Body of pancreas (tissue), 4 donors: ENCODE data around the gene ASXL1. TPM values are rescaled to one million over a fixed set of nuclear protein-coding genes. Genes with fewer than 3 reads are reported as not detected.

Source experiments
- ATAC-seq: fragments of 150-250 bp; one replicate; pipeline ENCODE4 v1.9.1; 2016
- DNase-seq, 4 donors: peaks; one replicate each; pipeline ENCODE4 v3.0.0-alpha.2; 2019
- H3K27ac ChIP-seq, 4 donors: fragments of 200-600 bp; sonication (generic); 1 replicate in 3 of 4; 2 replicates in 1 of 4; pipeline versions ENCODE4 v1.5.1 to v1.6.1; 2016 to 2019; ENCODE audit warnings: mild to moderate bottlenecking in 1 of 4, mixed read lengths in 1 of 4, moderate library complexity in 1 of 4
- H3K27me3 ChIP-seq, 2 donors: fragments of 200-600 bp; sonication (generic); one replicate each; pipeline ENCODE4 v1.6.0; 2016; ENCODE audit warnings: mild to moderate bottlenecking in 1 of 2
- H3K36me3 ChIP-seq, 2 donors: fragments of 200-600 bp; sonication (generic); replicated peaks in 1 of 2; 2 replicates each; pipeline ENCODE4 v1.5.1; 2016; ENCODE audit warnings: low read depth in 2 of 2; ENCODE audit not compliant: insufficient read depth in 1 of 2
- H3K4me1 ChIP-seq: fragments of 200-600 bp; sonication (generic); one replicate; pipeline ENCODE4 v1.6.0; 2016
- H3K4me3 ChIP-seq, 2 donors: fragments of 200-600 bp; sonication (generic); 1 replicate in 1 of 2; 2 replicates in 1 of 2; pipeline ENCODE4 v1.5.1; 2016 to 2019
- H3K9me3 ChIP-seq, 3 donors: fragments of 200-600 bp; sonication (generic); 1 replicate in 2 of 3; 2 replicates in 1 of 3; pipeline ENCODE4 v1.5.1; 2016
- POLR2A ChIP-seq, 3 donors: fragments of 450-650 bp; IDR thresholded peaks; one replicate each; pipeline ENCODE4 v1.6.1; 2016; ENCODE audit warnings: antibody characterized with exemption in 3 of 3, mild to moderate bottlenecking in 2 of 3
- WGBS, 2 donors: methylation state at CpG; one replicate each; pipeline ENCODE4 v1.1.5; 2017; 5-methylcytosine and 5-hydroxymethylcytosine counted together
- intact Hi-C: fragments of 100-400 bp; cut with DNase I; formaldehyde crosslinking; loops from one replicate; pipeline ENCODE4 v1.15.1; 2023
- total RNA-seq, 2 donors: library from RNA; depleted of rRNA; stranded (reverse); fragments of >200 nt; gene quantifications; one replicate each; pipeline ENCODE4 v1.1.0, GENCODE V29; 2016
- TF ChIP-seq, protein P1 (sequence below), 7 experiments: fragments of 450-650 bp in 4 of 7; fragments of 200-600 bp in 3 of 7; sonication (generic) in 3 of 7; IDR thresholded peaks; one replicate each; pipeline ENCODE4 v1.5.1; 2016 to 2019; ENCODE audit warnings: antibody characterized with exemption in 7 of 7

ASXL1 gene
- total RNA-seq, 2 donors from 2014 or later, result 57.9 to 102 TPM

DNA sequence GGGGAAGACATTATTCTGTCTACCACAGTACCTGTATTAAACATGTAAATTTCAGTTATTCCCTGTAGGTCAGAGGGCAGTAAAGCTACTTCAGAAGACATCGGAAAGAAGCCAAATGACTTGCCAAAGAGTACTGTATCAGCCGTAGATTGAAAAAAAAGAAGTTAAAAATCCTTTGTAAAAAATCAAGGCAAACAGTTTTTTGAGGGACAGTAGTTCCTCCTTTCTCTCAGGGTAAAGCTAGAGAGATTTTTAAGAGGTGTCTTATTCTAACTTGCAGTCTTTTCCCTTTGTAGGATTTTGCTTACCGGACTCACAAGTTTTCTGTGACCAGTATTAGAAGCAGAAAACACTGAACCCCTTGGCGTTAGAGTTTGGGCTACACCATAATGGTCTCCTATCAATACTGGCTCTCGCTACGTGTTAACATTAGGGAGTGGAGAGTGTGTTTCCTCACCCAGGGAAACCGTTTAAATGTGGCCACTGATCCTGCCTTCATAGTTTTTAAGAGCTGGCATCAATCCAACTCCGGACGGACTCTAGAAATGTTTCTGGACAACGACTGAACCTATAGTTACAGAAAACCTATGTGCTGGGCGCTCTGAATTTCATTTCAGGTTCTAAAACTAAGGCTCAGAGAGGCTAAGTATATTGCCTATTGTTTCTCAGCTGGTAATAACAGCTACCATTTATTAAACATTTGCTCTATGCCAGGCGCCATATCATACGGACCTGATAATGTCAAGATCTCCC lies 1.3 kb upstream of the ASXL1 start:
- DNase-seq (peak in 2 of 4 donors; percentile 25 to 29), ATAC-seq (no peak)
- Histone ChIP-seq H3K36me3 (no peaks in the 10 kb centered on the region), H3K9me3 (no peaks in the 10 kb centered on the region), H3K4me1 (peaks cover 51% of the 10 kb centered on the region), H3K27me3 (no peaks in the 10 kb centered on the region), H3K27ac (peak overlapping the region; percentile 74 to 97 (median 96)), H3K4me3 (no peak overlapping the region)
- TF ChIP-seq, protein P1, sequence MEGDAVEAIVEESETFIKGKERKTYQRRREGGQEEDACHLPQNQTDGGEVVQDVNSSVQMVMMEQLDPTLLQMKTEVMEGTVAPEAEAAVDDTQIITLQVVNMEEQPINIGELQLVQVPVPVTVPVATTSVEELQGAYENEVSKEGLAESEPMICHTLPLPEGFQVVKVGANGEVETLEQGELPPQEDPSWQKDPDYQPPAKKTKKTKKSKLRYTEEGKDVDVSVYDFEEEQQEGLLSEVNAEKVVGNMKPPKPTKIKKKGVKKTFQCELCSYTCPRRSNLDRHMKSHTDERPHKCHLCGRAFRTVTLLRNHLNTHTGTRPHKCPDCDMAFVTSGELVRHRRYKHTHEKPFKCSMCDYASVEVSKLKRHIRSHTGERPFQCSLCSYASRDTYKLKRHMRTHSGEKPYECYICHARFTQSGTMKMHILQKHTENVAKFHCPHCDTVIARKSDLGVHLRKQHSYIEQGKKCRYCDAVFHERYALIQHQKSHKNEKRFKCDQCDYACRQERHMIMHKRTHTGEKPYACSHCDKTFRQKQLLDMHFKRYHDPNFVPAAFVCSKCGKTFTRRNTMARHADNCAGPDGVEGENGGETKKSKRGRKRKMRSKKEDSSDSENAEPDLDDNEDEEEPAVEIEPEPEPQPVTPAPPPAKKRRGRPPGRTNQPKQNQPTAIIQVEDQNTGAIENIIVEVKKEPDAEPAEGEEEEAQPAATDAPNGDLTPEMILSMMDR (IDR thresholded peaks at IDR 0.05), result no peak
- no peak for TF ChIP-seq POLR2A (IDR thresholded peaks at IDR 0.05)
- intact Hi-C loops, result no loop called here
- 18 to 24% methylated on average over 13 of the region's 13 CpGs for WGBS, 2 donors

DNA sequence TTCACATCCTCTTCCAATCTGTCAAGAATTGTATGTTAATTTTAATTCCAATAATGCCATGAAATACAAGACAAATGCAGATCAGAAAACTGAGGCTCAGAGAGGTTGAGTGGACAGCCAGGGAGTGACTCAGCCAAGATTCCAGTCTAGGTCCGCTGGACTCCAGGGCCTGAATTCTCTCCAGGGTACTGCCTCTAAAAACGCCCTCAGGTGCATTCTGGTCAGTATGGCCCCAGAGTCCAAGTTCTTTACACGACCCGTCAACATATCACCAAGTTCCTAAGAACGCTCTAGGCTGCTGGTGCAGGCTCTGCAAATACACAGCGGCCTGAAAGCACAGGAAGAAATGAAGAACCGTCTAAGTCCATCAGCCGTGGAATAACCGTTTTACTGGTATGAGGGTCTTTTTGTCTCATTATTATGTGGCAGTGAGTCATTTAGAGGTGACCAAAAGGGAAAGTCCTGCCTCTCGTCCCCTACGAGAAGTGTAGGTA lies 709 bp upstream of the ASXL1 start:
- Histone ChIP-seq H3K4me3 (peak overlapping the region in 1 of 2 donors; percentile 14), H3K9me3 (no peaks in the 10 kb centered on the region), H3K27ac (peak overlapping the region; percentile 74 to 97 (median 96)), H3K27me3 (no peaks in the 10 kb centered on the region), H3K4me1 (peaks cover 57% of the 10 kb centered on the region), H3K36me3 (no peaks in the 10 kb centered on the region)
- TF ChIP-seq, protein P1 (IDR thresholded peaks at IDR 0.05), result no peak
- TF ChIP-seq POLR2A (IDR thresholded peaks at IDR 0.05), result no peak
- DNase-seq (peak; percentile 45 to 53 (median 49)), ATAC-seq (peak; percentile 9)
- WGBS, 2 donors, result 0% methylated on average over 7 to 11 of the region's 11 CpGs
- intact Hi-C loops, result no loop called here

DNA sequence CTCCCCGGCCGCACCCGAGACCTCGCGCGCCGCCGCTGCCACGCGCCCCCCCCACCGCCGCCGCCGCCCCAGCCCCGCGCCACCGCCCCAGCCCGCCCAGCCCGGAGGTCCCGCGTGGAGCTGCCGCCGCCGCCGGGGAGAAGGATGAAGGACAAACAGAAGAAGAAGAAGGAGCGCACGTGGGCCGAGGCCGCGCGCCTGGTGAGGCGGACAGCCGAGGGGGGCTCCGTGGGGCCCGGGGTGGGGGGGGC lies 426 bp downstream of the ASXL1 start:
- 0% methylated on average over 2 to 19 of the region's 35 CpGs for WGBS, 2 donors
- H3K27me3 ChIP-seq, result no peaks in the 10 kb centered on the region
- intact Hi-C loops, result no loop called here
- peak overlapping the region; percentile 96 to 98 (median 97) for H3K27ac ChIP-seq
- peaks cover 68% of the 10 kb centered on the region for H3K4me1 ChIP-seq
- H3K9me3 ChIP-seq, result no peaks in the 10 kb centered on the region
- TF ChIP-seq, protein P1 (IDR thresholded peaks at IDR 0.05), result no peak
- no peak for TF ChIP-seq POLR2A (IDR thresholded peaks at IDR 0.05)
- DNase-seq (no peak), ATAC-seq (no peak)
- no peaks in the 10 kb centered on the region for H3K36me3 ChIP-seq
- peak overlapping the region; percentile 73 to 89 for H3K4me3 ChIP-seq

DNA sequence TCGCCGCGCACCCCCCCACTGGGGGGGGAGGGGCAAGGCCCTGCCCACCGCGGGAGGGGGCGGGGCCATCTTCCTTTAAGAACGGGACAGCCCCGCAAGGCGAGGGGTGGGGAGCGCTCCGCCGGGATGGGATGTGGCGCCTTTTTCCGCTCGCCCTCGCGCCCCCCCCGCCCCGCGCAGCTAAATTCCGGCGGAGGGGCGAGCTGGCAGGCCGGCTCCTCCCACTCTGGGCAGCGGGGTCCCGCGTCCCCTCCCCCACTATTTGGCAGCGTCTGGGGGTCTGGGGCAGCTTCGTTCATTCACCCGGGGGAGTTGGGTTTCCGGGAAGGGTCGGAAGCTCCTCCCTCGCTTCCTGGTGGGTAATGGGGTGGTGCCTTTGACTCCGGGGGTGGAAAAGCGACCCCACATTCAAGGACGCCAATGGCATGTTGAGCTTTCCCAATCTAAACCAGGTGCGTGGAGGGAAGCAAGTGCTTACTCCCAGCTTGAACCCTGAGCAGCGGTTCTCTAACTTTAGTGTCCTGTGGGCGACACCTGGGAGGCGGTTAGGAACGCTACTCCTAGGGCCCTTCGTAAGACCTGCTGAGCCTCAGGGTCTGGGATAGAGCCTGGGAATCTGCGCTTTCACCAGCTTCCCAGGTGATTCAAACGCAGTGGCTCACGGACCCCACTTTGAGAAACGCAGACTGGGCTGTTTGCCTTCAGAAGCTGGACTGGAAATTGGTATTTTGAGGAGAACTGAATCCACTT lies 927 bp downstream of the ASXL1 start:
- ATAC-seq, result peak; percentile 39

More for the DNA sequence above, 927 bp downstream of the ASXL1 start:
- WGBS, 2 donors, result 1% methylated on average over 14 to 44 of the region's 46 CpGs
- intact Hi-C loops, result no loop called here
- H3K27ac ChIP-seq, result peak overlapping the region; percentile 96 to 98 (median 97)
- H3K27me3 ChIP-seq, result no peaks in the 10 kb centered on the region
- H3K4me3 ChIP-seq, result peak overlapping the region; percentile 73 to 89
- DNase-seq, result peak; percentile 75 to 85 (median 77)
- H3K36me3 ChIP-seq, result no peaks in the 10 kb centered on the region
- no peaks in the 10 kb centered on the region for H3K9me3 ChIP-seq
- peaks cover 73% of the 10 kb centered on the region for H3K4me1 ChIP-seq
- TF ChIP-seq, protein P1 (IDR thresholded peaks at IDR 0.05), result no peak
- peak in 2 of 3 donors; percentile 28 to 37 for TF ChIP-seq POLR2A (IDR thresholded peaks at IDR 0.05)
